A549 treated with dexamethasone at 1 μM for 4 hours (cell line): ENCODE data around the gene ANKRD22. TPM values are rescaled to one million over a fixed set of nuclear protein-coding genes. Genes with fewer than 3 reads are reported as not detected.

Experiments used
- total RNA-seq: library from RNA; stranded (reverse); fragments of 200-300 nt; extraction: Qiagen RNA extraction; gene quantifications from 5 replicates; pipeline ENCODE4 v1.2.3, GENCODE V29; 2022

ANKRD22 gene
- total RNA-seq, result 0.25 to 0.41 TPM (median 0.29 TPM) in 5 replicates

GRCh38 chr10:88851706-88852105, at the start of gene ANKRD22:
Gene ANKRD22 (minus strand): TSS chr10:88851844. CDS start chr10:88851607, 237 bp downstream.

GRCh38 chr10:88879534-88880281, 28.1 kb upstream of the ANKRD22 start, which contains the start of gene STAMBPL1:
Gene STAMBPL1 (plus strand): TSS chr10:88880245. CDS start chr10:88901709, 21,464 bp downstream.

GRCh38 chr10:88802523-88803285, 48.9 kb downstream of the ANKRD22 start, which contains the start of gene LIPM:
Gene LIPM (plus strand): TSS chr10:88802730. CDS start chr10:88802897, 167 bp downstream.

Other genes with a start within 250 kb of the ANKRD22 start
- gene LIPF, start 187.4 kb downstream of the ANKRD22 start, total RNA-seq, result not detected in 5 replicates
- not detected in 5 replicates for gene LIPK, start 145.6 kb downstream of the ANKRD22 start, total RNA-seq
- not detected in 5 replicates for gene LIPN, start 91.8 kb downstream of the ANKRD22 start, total RNA-seq
- gene LIPM, start 49.1 kb downstream of the ANKRD22 start, total RNA-seq, result not detected in 5 replicates
- 23.9 to 28.3 TPM (median 25.7 TPM) in 5 replicates for gene STAMBPL1, start 28.4 kb upstream of the ANKRD22 start, total RNA-seq
- gene ACTA2, start 100.9 kb upstream of the ANKRD22 start, total RNA-seq, result 19.3 to 25.2 TPM (median 21.8 TPM) in 5 replicates
- gene FAS, start 139.0 kb upstream of the ANKRD22 start, total RNA-seq, result 28.0 to 31.4 TPM (median 30.5 TPM) in 5 replicates